Smooth muscle cell (in vitro differentiated cells): ENCODE data around the gene METTL4. TPM values are rescaled to one million over a fixed set of nuclear protein-coding genes. Genes with fewer than 3 reads are reported as not detected.

Source experiments
- DNase-seq: peaks from one replicate; lab custom pipeline; 2025; ENCODE audit not compliant: unreplicated experiment; lab: John Stamatoyannopoulos, UW
- H2AFZ ChIP-seq: fragments of 200-600 bp; sonication (generic); 2 replicates; pipeline ENCODE4 v1.6.0; 2016; ENCODE audit warnings: antibody characterized with exemption, low read depth, mild to moderate bottlenecking
- H3F3A ChIP-seq: fragments of 200-600 bp; sonication (generic); 2 replicates; pipeline ENCODE4 v1.6.0; 2017; ENCODE audit warnings: antibody characterized with exemption, low read depth
- H3K27ac ChIP-seq: fragments of 200-600 bp; sonication (generic); 2 replicates; pipeline ENCODE4 v1.5.1; 2016; ENCODE audit warnings: low read depth, mild to moderate bottlenecking
- H3K27me3 ChIP-seq: fragments of 200-600 bp; sonication (generic); 2 replicates; pipeline ENCODE4 v1.6.1; 2016; ENCODE audit warnings: low read depth, mild to moderate bottlenecking
- H3K36me3 ChIP-seq: fragments of 200-600 bp; sonication (generic); 2 replicates; pipeline ENCODE4 v1.5.1; 2016; ENCODE audit warnings: low read depth
- H3K4me1 ChIP-seq: fragments of 200-600 bp; sonication (generic); 2 replicates; pipeline ENCODE4 v1.5.1; 2016; ENCODE audit warnings: low read depth
- H3K4me2 ChIP-seq: fragments of 200-600 bp; sonication (generic); 2 replicates; pipeline ENCODE4 v1.6.0; 2016; ENCODE audit warnings: mild to moderate bottlenecking
- H3K4me3 ChIP-seq: fragments of 200-600 bp; sonication (generic); 2 replicates; pipeline ENCODE4 v1.5.1; 2016; ENCODE audit warnings: mild to moderate bottlenecking
- H3K79me2 ChIP-seq: fragments of 200-600 bp; sonication (generic); 2 replicates; pipeline ENCODE4 v1.6.0; 2016; ENCODE audit warnings: low read depth, mild to moderate bottlenecking
- H3K9ac ChIP-seq: fragments of 200-600 bp; sonication (generic); 2 replicates; pipeline ENCODE4 v1.6.0; 2016; ENCODE audit warnings: low read depth
- H3K9me3 ChIP-seq: fragments of 200-600 bp; sonication (generic); replicated peaks from 2 replicates; pipeline ENCODE4 v1.5.1; 2016; ENCODE audit warnings: low read depth
- H4K20me1 ChIP-seq: fragments of 200-600 bp; sonication (generic); 2 replicates; pipeline ENCODE4 v1.6.0; 2016; ENCODE audit warnings: low read depth
- CTCF ChIP-seq: fragments of 200-600 bp; sonication (generic); IDR thresholded peaks from 2 replicates; pipeline ENCODE4 v1.5.1; 2017; ENCODE audit warnings: borderline replicate concordance, mild to moderate bottlenecking, antibody characterized with exemption; ENCODE audit not compliant: insufficient read depth, poor library complexity, severe bottlenecking
- WGBS: methylation state at CpG from one replicate; pipeline ENCODE4 v1.1.7; 2016; ENCODE audit warnings: low lambda C conversion rate; 5-methylcytosine and 5-hydroxymethylcytosine counted together
- polyA plus RNA-seq: library from polyadenylated mRNA; unstranded; fragments of >200 nt; fragmentation: Nextera tagmentation; extraction: Ambion mirVana; gene quantifications from 2 replicates; pipeline ENCODE4 v1.2.1, GENCODE V29; 2016
- total RNA-seq: library from RNA; depleted of rRNA; stranded (reverse); fragments of >200 nt; gene quantifications from 2 replicates; pipeline ENCODE4 v1.2.3, GENCODE V29; 2014

Gene METTL4
- total and polyA plus RNA-seq, 2 experiments from 2014 or later, result 8.2 to 27.7 TPM

- WGBS, result 36% methylated on average over 5 of the region's 5 CpGs
- Histone ChIP-seq H3K36me3 (no peaks in the 10 kb centered on the region), H3K4me3 (peak overlapping the region; percentile 6), H3K27me3 (no peaks in the 10 kb centered on the region), H4K20me1 (no peaks in the 10 kb centered on the region), H3K4me1 (peaks cover 15% of the 10 kb centered on the region), H2AFZ (peak overlapping the region; percentile 46), H3K9me3 (no peaks in the 10 kb centered on the region), H3F3A (peaks cover 10% of the 10 kb centered on the region), H3K9ac (peak overlapping the region; percentile 57), H3K27ac (peak overlapping the region; percentile 92), H3K4me2 (peak overlapping the region; percentile 56), H3K79me2 (no peaks in the 10 kb centered on the region)
- DNase-seq, result no peak
- TF ChIP-seq CTCF, result no peak
Measured at GRCh38 chr18:2588666-2589344, 17.5 kb upstream of the METTL4 start.

GRCh38 chr18:2587788-2588187 lies 16.5 kb upstream of the METTL4 start:
- Histone ChIP-seq H2AFZ (no peak overlapping the region), H3K27me3 (no peaks in the 10 kb centered on the region), H3K79me2 (no peaks in the 10 kb centered on the region), H3K4me2 (peak overlapping the region; percentile 56), H3K36me3 (no peaks in the 10 kb centered on the region), H3K9ac (no peak overlapping the region), H4K20me1 (no peaks in the 10 kb centered on the region), H3K27ac (peak overlapping the region; percentile 92), H3K4me3 (no peak overlapping the region), H3F3A (peaks cover 10% of the 10 kb centered on the region), H3K4me1 (peaks cover 15% of the 10 kb centered on the region), H3K9me3 (no peaks in the 10 kb centered on the region)
- DNase-seq, result no peak
- 56% methylated on average over 3 of the region's 3 CpGs for WGBS
- TF ChIP-seq CTCF, result no peak

GRCh38 chr18:2573408-2573807 lies 2.1 kb upstream of the METTL4 start:
- Histone ChIP-seq H3K4me1 (peaks cover 22% of the 10 kb centered on the region), H3K4me2 (peak overlapping the region; percentile 87), H3K9ac (peak overlapping the region; percentile 31), H4K20me1 (no peaks in the 10 kb centered on the region), H3K27ac (no peak overlapping the region), H3K27me3 (no peaks in the 10 kb centered on the region), H2AFZ (peak overlapping the region; percentile 95), H3K36me3 (no peaks in the 10 kb centered on the region), H3K9me3 (no peaks in the 10 kb centered on the region), H3K79me2 (peaks cover 42% of the 10 kb centered on the region), H3K4me3 (peak overlapping the region; percentile 95), H3F3A (no peaks in the 10 kb centered on the region)
- no peak for TF ChIP-seq CTCF
- WGBS, result 47% methylated on average over 2 of the region's 2 CpGs
- no peak for DNase-seq

GRCh38 chr18:2572892-2573291 lies 1.6 kb upstream of the METTL4 start:
- TF ChIP-seq CTCF, result no peak
- Histone ChIP-seq H3K36me3 (no peaks in the 10 kb centered on the region), H3K27me3 (no peaks in the 10 kb centered on the region), H4K20me1 (no peaks in the 10 kb centered on the region), H3K4me1 (peaks cover 22% of the 10 kb centered on the region), H3K4me2 (peak overlapping the region; percentile 87), H3F3A (no peaks in the 10 kb centered on the region), H3K4me3 (peak overlapping the region; percentile 95), H3K79me2 (peaks cover 42% of the 10 kb centered on the region), H2AFZ (peak overlapping the region; percentile 95), H3K27ac (no peak overlapping the region), H3K9me3 (no peaks in the 10 kb centered on the region), H3K9ac (no peak overlapping the region)
- WGBS, result 20% methylated on average over 5 of the region's 5 CpGs
- no peak for DNase-seq
